ENCODE data around the gene DCT. TPM values are rescaled to one million over a fixed set of nuclear protein-coding genes. Genes with fewer than 3 reads are reported as not detected.

The DCT gene
- total and polyA plus RNA-seq, 4 donors: 0.02 to 1.1 (median 0.18) TPM

GRCh38 chr13:94520001-94520400, 40.5 kb upstream of the DCT start:
- no peak overlapping the region for H3K4me3 ChIP-seq
- ATAC-seq (ENCODE audit: insufficient read depth, low FRiP score): no peak
- no peak overlapping the region for H3K27ac ChIP-seq (ENCODE audit: low read depth in 1 of 2, low read length in 1 of 2)
- no peaks in the 10 kb centered on the region for H3K27me3 ChIP-seq (ENCODE audit: control insufficient read depth in 3 of 3, insufficient read depth in 3 of 3, low read length in 2 of 3)
- no peaks in the 10 kb centered on the region for H3K4me1 ChIP-seq (ENCODE audit: control insufficient read depth in 5 of 5, insufficient read depth in 5 of 5, low read length in 5 of 5)
- no peak for TF ChIP-seq CTCF (IDR thresholded peaks at IDR 0.05; ENCODE audit: control extremely low read depth, extremely low read depth)
- peak in 1 of 3 donors; percentile 19 for DNase-seq
- H3K9ac ChIP-seq (ENCODE audit: insufficient read depth in 1 of 2, low read length in 2 of 2): no peak overlapping the region
- H3K9me3 ChIP-seq (ENCODE audit: control insufficient read depth in 4 of 4, insufficient read depth in 3 of 4, low read length in 3 of 4): no peaks in the 10 kb centered on the region
- H3K36me3 ChIP-seq (ENCODE audit: control insufficient read depth in 4 of 4, insufficient read depth in 4 of 4, low read length in 4 of 4): no peaks in the 10 kb centered on the region

- no peak for TF ChIP-seq CTCF (IDR thresholded peaks at IDR 0.05; ENCODE audit: control extremely low read depth, extremely low read depth)
Observed at GRCh38 chr13:94516456-94516855, 37.0 kb upstream of the DCT start.

GRCh38 chr13:94515911-94516310, 36.4 kb upstream of the DCT start:
- no peak for ATAC-seq (ENCODE audit: insufficient read depth, low FRiP score)

More at GRCh38 chr13:94516456-94516855, 37.0 kb upstream of the DCT start:
- WGBS, 2 donors: 73 to 91% methylated on average over 1 of the region's 1 CpG
- no peak for ATAC-seq (ENCODE audit: insufficient read depth, low FRiP score)
- DNase-seq: no peak
- Histone ChIP-seq H3K27ac (ENCODE audit: low read depth in 1 of 2, low read length in 1 of 2) (no peak overlapping the region), H3K4me3 (no peak overlapping the region), H3K36me3 (ENCODE audit: control insufficient read depth in 4 of 4, insufficient read depth in 4 of 4, low read length in 4 of 4) (no peaks in the 10 kb centered on the region), H3K9me3 (ENCODE audit: control insufficient read depth in 4 of 4, insufficient read depth in 3 of 4, low read length in 3 of 4) (no peaks in the 10 kb centered on the region), H3K9ac (ENCODE audit: insufficient read depth in 1 of 2, low read length in 2 of 2) (no peak overlapping the region), H3K4me1 (ENCODE audit: control insufficient read depth in 5 of 5, insufficient read depth in 5 of 5, low read length in 5 of 5) (no peaks in the 10 kb centered on the region), H3K27me3 (ENCODE audit: control insufficient read depth in 3 of 3, insufficient read depth in 3 of 3, low read length in 2 of 3) (no peaks in the 10 kb centered on the region)

More at GRCh38 chr13:94515911-94516310, 36.4 kb upstream of the DCT start:
- Histone ChIP-seq H3K27me3 (ENCODE audit: control insufficient read depth in 3 of 3, insufficient read depth in 3 of 3, low read length in 2 of 3) (no peaks in the 10 kb centered on the region), H3K9me3 (ENCODE audit: control insufficient read depth in 4 of 4, insufficient read depth in 3 of 4, low read length in 3 of 4) (no peaks in the 10 kb centered on the region), H3K36me3 (ENCODE audit: control insufficient read depth in 4 of 4, insufficient read depth in 4 of 4, low read length in 4 of 4) (no peaks in the 10 kb centered on the region), H3K9ac (ENCODE audit: insufficient read depth in 1 of 2, low read length in 2 of 2) (no peak overlapping the region), H3K27ac (ENCODE audit: low read depth in 1 of 2, low read length in 1 of 2) (no peak overlapping the region), H3K4me1 (ENCODE audit: control insufficient read depth in 5 of 5, insufficient read depth in 5 of 5, low read length in 5 of 5) (no peaks in the 10 kb centered on the region), H3K4me3 (no peak overlapping the region)
- TF ChIP-seq CTCF (IDR thresholded peaks at IDR 0.05; ENCODE audit: control extremely low read depth, extremely low read depth): no peak
- 81 to 91% methylated on average over 4 of the region's 4 CpGs for WGBS, 2 donors
- DNase-seq: no peak

Measured in lung (tissue), 12 donors.